ENCODE results near the gene PRRC2B. TPM values are rescaled to one million over a fixed set of nuclear protein-coding genes. Genes with fewer than 3 reads are reported as not detected.
A peak's percentile ranks its signal among the peaks of the same experiment; 100 is the strongest.

PRRC2B gene
- total and polyA plus RNA-seq, 2 experiments from 2014 or later = 48.2 to 118 TPM

DNA sequence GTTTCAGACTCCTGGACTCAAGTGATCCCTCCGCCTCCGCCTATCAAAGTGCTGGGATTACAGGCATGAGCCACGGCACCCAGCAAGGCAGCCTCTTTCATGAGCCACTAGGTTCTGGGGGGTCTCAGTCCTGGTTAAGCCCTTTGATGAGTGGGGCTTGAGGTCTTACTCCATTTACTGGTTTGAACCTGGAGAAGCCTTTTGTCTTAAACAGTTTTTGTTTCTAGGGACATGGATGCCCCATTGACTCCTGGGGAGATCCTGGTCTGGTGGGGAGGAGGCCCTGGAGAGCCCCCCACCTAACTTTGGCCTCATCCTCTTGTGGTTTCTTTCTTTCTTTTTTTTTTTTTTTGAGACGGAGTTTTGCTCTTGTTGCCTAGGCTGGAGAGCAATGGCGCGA is 6.7 kb downstream of the PRRC2B start:
- no peak overlapping the region for H2AFZ ChIP-seq
- H3K27me3 ChIP-seq = no peaks in the 10 kb centered on the region
- peaks cover 65% of the 10 kb centered on the region for H3K4me1 ChIP-seq (ENCODE audit: insufficient read depth)
- WGBS (ENCODE audit: low lambda C conversion rate, missing lambda C conversion rate) = 94% methylated on average over 6 of the region's 6 CpGs
- H3K4me2 ChIP-seq = no peak overlapping the region
- peaks cover 100% of the 10 kb centered on the region for H3K79me2 ChIP-seq
- H3K4me3 ChIP-seq = no peak overlapping the region
- TF ChIP-seq EZH2phosphoT487 (IDR thresholded peaks at IDR 0.05; ENCODE audit: low read depth, severe bottlenecking, unreplicated experiment) (no peak), EZH2 (IDR thresholded peaks at IDR 0.05; ENCODE audit: borderline replicate concordance) (no peak)
- peaks cover 100% of the 10 kb centered on the region for H4K20me1 ChIP-seq (ENCODE audit: insufficient read depth, poor library complexity, severe bottlenecking)
- H3K9me3 ChIP-seq (ENCODE audit: low read depth) = no peaks in the 10 kb centered on the region
- no peaks in the 10 kb centered on the region for H3K36me3 ChIP-seq (replicated peaks; ENCODE audit: insufficient read depth, low read depth)
- no peaks in the 10 kb centered on the region for H3K9me2 ChIP-seq (replicated peaks; ENCODE audit: insufficient read depth)
- no peak overlapping the region for H3K27ac ChIP-seq
- DNase-seq (ENCODE audit: low spot score) = no peak

DNA sequence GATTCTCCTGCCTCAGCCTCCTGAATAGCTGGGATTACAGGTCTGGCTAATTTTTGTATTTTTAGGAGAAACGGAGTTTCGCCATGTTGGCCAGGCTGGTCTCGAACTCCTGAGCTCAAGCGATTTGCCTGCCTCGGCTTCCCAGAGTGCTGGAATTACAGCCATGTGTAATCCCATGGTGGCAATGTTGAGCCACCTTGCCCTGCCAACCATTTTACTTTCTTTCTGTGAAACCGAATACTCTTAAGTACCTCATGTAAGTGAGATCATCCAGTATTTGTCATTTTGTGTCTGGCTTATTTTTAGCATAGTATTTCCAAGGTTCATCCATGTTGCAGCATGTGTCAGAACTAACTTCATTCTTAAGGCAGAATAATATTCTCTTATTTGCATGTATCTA is 8.2 kb downstream of the PRRC2B start:
- Histone ChIP-seq H3K4me1 (ENCODE audit: insufficient read depth) (peaks cover 65% of the 10 kb centered on the region), H3K36me3 (replicated peaks; ENCODE audit: insufficient read depth, low read depth) (no peaks in the 10 kb centered on the region), H4K20me1 (ENCODE audit: insufficient read depth, poor library complexity, severe bottlenecking) (peaks cover 100% of the 10 kb centered on the region), H3K4me2 (peak overlapping the region; percentile 51), H3K79me2 (peaks cover 100% of the 10 kb centered on the region), H3K27ac (peak overlapping the region; percentile 57), H2AFZ (no peak overlapping the region), H3K4me3 (no peak overlapping the region), H3K9me3 (ENCODE audit: low read depth) (no peaks in the 10 kb centered on the region), H3K9me2 (replicated peaks; ENCODE audit: insufficient read depth) (no peaks in the 10 kb centered on the region), H3K27me3 (no peaks in the 10 kb centered on the region)
- WGBS (ENCODE audit: low lambda C conversion rate, missing lambda C conversion rate) = 85% methylated on average over 6 of the region's 6 CpGs
- no peak for DNase-seq (ENCODE audit: low spot score)
- TF ChIP-seq, protein P1, sequence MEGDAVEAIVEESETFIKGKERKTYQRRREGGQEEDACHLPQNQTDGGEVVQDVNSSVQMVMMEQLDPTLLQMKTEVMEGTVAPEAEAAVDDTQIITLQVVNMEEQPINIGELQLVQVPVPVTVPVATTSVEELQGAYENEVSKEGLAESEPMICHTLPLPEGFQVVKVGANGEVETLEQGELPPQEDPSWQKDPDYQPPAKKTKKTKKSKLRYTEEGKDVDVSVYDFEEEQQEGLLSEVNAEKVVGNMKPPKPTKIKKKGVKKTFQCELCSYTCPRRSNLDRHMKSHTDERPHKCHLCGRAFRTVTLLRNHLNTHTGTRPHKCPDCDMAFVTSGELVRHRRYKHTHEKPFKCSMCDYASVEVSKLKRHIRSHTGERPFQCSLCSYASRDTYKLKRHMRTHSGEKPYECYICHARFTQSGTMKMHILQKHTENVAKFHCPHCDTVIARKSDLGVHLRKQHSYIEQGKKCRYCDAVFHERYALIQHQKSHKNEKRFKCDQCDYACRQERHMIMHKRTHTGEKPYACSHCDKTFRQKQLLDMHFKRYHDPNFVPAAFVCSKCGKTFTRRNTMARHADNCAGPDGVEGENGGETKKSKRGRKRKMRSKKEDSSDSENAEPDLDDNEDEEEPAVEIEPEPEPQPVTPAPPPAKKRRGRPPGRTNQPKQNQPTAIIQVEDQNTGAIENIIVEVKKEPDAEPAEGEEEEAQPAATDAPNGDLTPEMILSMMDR (IDR thresholded peaks at IDR 0.05; ENCODE audit: poor library complexity) = no peak
- TF ChIP-seq EZH2 (IDR thresholded peaks at IDR 0.05; ENCODE audit: borderline replicate concordance) = no peak
- no peak for TF ChIP-seq EZH2phosphoT487 (IDR thresholded peaks at IDR 0.05; ENCODE audit: low read depth, severe bottlenecking, unreplicated experiment)

DNA sequence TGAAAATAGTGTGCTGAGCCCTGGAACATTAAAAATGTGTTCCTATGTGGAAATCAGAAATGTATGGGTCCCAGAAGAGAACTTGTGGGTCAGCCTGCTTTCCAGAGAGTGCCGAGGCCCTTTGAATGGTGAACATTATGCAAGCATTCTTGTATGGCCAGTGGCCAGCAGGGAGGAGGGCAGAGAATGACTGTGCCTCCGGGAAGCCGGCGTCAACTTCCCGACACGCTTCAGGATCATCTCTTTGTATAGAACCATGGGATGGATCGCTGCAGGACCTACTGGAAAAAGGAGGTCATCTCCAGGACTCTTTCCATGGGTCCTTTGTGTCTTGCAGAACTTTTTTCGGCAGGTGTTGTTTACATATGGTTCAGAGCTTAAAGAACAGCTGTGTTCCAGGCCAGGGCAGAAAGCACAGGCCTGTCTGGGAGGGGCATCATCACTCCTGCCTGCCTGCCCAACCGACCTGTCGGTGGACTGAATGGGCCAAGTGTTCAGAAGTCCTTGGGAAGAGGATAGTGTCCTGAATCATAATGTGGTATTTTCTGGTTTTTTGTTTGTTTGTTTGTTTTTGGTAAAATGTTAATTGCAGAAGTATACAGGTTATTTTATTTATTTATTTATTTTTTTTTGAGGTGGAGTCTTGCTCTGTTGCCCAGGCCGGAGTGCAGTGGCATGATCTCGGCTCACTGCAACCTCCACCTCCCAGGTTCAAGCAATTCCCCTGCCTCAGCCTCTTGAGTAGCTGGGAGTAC is 9.0 kb downstream of the PRRC2B start:
- Histone ChIP-seq H3K79me2 (peaks cover 100% of the 10 kb centered on the region), H3K4me1 (ENCODE audit: insufficient read depth) (peaks cover 65% of the 10 kb centered on the region), H3K36me3 (replicated peaks; ENCODE audit: insufficient read depth, low read depth) (no peaks in the 10 kb centered on the region), H3K4me3 (no peak overlapping the region), H2AFZ (no peak overlapping the region), H3K27me3 (no peaks in the 10 kb centered on the region), H4K20me1 (ENCODE audit: insufficient read depth, poor library complexity, severe bottlenecking) (peaks cover 100% of the 10 kb centered on the region), H3K9me3 (ENCODE audit: low read depth) (no peaks in the 10 kb centered on the region), H3K27ac (peak overlapping the region; percentile 57), H3K9me2 (replicated peaks; ENCODE audit: insufficient read depth) (no peaks in the 10 kb centered on the region), H3K4me2 (peak overlapping the region; percentile 51)
- WGBS (ENCODE audit: low lambda C conversion rate, missing lambda C conversion rate) = 41% methylated on average over 12 of the region's 12 CpGs
- TF ChIP-seq EZH2 (IDR thresholded peaks at IDR 0.05; ENCODE audit: borderline replicate concordance) = no peak
- TF ChIP-seq, protein P1 (IDR thresholded peaks at IDR 0.05; ENCODE audit: poor library complexity) = no peak
- no peak for TF ChIP-seq EZH2phosphoT487 (IDR thresholded peaks at IDR 0.05; ENCODE audit: low read depth, severe bottlenecking, unreplicated experiment)
- peak; percentile 83 for DNase-seq (ENCODE audit: low spot score)

DNA sequence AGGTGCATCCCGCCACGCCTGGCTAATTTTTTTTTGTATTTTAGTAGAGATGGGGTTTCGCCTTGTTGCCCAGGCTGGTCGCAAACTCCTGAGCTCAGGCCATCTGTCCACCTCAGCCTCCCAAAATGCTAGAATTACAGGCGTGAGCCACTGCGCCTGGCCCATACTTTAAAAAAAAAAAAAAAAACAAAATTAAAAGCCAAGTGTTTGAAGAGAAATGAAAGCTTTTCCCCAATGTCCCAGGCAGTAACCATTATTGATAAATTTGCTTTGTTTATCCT is 9.5 kb downstream of the PRRC2B start:
- H3K9me3 ChIP-seq (ENCODE audit: low read depth) = no peaks in the 10 kb centered on the region
- no peak overlapping the region for H2AFZ ChIP-seq
- no peaks in the 10 kb centered on the region for H3K36me3 ChIP-seq (replicated peaks; ENCODE audit: insufficient read depth, low read depth)
- TF ChIP-seq, protein P1 (IDR thresholded peaks at IDR 0.05; ENCODE audit: poor library complexity) = no peak
- no peak for TF ChIP-seq EZH2 (IDR thresholded peaks at IDR 0.05; ENCODE audit: borderline replicate concordance)
- TF ChIP-seq EZH2phosphoT487 (IDR thresholded peaks at IDR 0.05; ENCODE audit: low read depth, severe bottlenecking, unreplicated experiment) = no peak
- H3K27me3 ChIP-seq = no peaks in the 10 kb centered on the region
- peak overlapping the region; percentile 51 for H3K4me2 ChIP-seq
- H3K4me1 ChIP-seq (ENCODE audit: insufficient read depth) = peaks cover 68% of the 10 kb centered on the region
- H3K9me2 ChIP-seq (replicated peaks; ENCODE audit: insufficient read depth) = no peaks in the 10 kb centered on the region
- peaks cover 100% of the 10 kb centered on the region for H3K79me2 ChIP-seq
- H3K4me3 ChIP-seq = no peak overlapping the region
- peaks cover 100% of the 10 kb centered on the region for H4K20me1 ChIP-seq (ENCODE audit: insufficient read depth, poor library complexity, severe bottlenecking)
- peak overlapping the region; percentile 8 for H3K27ac ChIP-seq
- 95% methylated on average over 6 of the region's 6 CpGs for WGBS (ENCODE audit: low lambda C conversion rate, missing lambda C conversion rate)
- DNase-seq (ENCODE audit: low spot score) = no peak
